ENCODE data around the gene KRTAP10-6.
"Not testable (repeated sequence)": the region's sequence is repeated elsewhere in the genome, so short reads cannot be mapped to it uniquely, and the experiment has no call there.

Gene KRTAP10-6

DNA sequence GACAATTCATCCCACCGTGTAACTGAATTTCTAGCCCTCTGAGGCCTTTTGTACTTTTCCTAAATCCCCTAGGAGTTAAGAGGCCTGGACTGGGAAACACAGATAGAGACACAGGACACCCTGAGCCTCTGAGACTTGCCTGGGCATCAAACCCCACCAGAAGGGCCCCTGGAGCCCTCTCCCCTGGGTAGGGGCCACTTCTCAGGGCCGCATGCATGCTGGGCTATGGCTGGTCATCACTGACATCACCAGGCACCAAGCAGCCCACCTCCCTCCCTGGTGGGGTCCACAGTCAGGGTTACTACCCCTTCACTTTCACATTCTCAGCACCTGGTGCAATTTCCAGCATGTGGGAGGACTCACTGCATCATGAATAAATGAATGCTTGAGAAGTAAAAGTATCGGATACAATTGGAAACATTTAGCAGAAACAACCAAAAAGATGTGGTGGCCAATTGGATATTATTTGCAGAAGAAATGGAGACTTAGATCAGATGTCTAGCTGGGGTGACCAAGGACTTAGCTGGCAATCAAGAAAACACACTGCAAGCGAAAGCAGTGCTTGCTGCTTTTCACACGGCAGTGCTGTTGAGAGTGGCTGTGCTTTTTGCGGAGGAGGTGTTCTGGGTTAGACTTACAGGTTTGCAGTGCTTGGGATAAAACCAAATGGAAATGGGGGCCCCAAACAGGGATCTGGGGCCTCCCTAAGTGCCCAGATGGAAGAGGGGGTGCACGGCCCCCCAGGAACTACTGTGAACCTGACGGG, 7.1 kb upstream of the KRTAP10-6 start:
- no peak for DNase-seq (ENCODE audit: low read depth in 2 of 2)

DNA sequence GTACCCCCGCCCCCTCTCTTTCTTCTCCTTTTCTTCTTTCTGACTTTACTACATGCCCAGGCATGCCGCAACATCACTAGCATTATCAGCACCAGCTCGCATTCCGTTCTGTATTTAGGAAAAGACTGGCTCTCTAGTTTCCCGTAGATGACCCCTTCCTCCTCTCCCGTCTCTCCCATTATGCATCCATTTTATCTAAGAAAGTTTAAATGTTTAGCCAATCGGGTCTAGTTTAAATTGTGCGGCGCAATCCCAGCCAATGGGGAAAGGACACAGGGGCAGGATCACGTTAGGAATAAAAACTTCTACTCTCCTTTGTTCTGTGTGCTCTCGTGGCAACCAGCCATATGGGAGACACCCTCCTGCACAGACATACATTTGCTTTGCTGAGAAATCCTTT, 5.8 kb upstream of the KRTAP10-6 start:
- DNase-seq (ENCODE audit: low read depth in 2 of 2), result no peak

DNA sequence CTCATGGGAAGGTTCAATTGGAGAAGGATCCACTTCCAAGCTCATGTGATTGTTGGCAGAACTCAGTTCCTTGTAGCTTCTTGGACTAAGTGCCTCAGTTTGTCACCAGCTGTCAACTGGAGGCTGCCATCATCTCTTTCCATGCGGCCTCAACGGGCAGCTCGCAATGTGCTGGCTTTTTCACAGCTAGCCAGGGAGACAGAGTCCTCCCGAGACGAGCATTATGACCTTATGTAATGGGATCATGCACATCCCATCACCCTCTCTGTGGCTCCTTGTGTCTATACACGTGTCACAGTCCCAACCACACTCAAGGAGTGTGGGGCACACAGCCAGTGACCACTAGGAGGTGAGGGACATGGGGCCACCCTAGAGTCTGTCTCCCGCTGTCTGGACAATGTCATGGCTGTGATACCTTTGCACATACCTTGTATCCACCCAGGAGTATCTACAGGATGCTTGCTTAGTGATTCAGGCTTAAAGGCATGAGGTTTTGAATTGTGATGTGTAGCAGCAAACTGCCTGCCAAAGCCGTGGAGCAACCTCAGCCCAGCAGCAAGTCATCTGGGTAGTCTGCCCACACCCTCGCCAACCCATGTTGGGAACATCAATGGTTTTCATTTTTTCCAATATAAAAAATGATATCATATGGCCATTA, 3.9 kb upstream of the KRTAP10-6 start:
- no peak for DNase-seq (ENCODE audit: low read depth in 2 of 2)

DNA sequence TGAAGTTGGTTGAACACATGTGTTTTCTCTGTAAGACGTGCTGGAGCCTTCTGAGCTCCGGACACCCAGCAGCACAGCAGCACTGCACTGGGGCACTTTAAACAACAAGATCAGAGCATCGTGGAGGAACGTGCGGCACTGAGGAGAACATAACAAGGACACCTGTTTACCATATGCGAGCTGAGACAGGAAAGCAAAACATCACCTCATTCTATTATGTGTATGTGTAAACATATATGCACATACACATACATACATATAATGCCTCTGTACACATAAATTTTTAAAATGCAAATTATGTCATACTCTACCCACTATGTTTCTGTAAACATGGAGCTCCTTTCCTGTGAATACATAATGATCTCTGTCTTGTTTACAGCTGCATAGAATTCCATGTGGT, 3.2 kb upstream of the KRTAP10-6 start:
- no peak for DNase-seq (ENCODE audit: low read depth in 2 of 2)

GRCh38 chr21:44594406-44594916, 2.2 kb upstream of the KRTAP10-6 start:
- no peak for DNase-seq (ENCODE audit: low read depth in 2 of 2)

DNA sequence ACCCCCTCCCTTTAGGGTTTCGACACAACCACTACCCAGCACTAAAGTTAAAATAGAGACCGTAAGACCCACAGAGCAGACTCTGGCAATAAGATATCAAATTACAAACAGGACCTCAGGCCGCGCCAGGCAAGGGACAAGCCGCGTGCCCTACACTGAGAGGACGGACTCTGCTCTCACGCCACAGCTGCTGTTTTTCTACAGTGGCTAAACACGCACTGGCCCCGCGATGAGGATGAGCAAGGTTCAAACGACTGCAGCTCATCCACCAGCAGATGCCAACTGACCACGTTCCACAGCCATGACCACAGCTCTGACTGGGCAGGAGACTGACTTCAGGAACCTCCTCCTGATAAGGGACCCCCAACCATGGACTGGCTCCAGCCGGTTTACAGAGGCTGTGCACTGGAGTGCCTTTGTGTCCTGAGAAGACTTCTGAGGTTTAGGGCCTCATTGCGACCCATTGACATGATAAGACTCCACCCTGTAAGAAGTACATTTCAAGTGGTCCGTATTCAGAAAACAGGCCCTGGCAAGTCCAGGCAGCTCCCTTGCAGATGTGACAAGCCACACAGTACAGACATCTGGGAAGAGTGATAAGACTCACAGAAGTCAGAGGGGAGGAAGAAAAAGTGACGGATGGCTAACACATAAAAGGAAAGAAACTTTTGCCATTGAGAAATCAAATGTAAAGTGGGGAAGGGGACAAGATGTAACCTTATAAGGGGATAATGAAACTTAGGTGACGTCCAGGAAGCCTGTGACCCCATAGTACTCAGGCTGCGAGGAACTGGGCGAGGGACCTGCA, 1.5 kb upstream of the KRTAP10-6 start:
- DNase-seq (ENCODE audit: low read depth in 2 of 2), result no peak

GRCh38 chr21:44591801-44592130, 539 bp downstream of the KRTAP10-6 start:
- not testable (repeated sequence) for DNase-seq (ENCODE audit: low read depth in 2 of 2)

GRCh38 chr21:44590897-44591800, 1.2 kb downstream of the KRTAP10-6 start:
- not testable (repeated sequence) for DNase-seq (ENCODE audit: low read depth in 2 of 2)

- DNase-seq (ENCODE audit: low read depth in 2 of 2), result no peak
Measured at GRCh38 chr21:44590311-44590721, 2.0 kb downstream of the KRTAP10-6 start.

GRCh38 chr21:44589586-44590305, 2.6 kb downstream of the KRTAP10-6 start:
- DNase-seq (ENCODE audit: low read depth in 2 of 2), result no peak

DNA sequence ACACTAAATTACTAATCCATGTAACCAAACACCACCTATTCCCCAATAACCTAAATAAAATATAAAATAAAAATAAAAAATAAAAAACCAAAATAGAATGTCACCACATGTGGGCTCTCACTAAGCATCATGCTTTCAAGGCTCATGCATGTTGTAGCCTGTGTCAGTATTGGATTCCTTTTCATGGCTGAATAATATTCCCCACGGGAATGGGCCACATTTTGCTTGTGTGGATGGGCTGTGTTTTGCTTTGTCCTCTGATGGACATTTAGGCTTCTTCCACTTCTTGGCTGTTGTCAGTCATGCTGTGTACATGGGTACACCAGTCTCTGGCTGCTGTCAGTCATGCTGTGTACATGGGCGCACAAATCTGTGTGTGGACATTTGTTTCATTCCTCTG, 3.2 kb downstream of the KRTAP10-6 start:
- no peak for DNase-seq (ENCODE audit: low read depth in 2 of 2)

DNA sequence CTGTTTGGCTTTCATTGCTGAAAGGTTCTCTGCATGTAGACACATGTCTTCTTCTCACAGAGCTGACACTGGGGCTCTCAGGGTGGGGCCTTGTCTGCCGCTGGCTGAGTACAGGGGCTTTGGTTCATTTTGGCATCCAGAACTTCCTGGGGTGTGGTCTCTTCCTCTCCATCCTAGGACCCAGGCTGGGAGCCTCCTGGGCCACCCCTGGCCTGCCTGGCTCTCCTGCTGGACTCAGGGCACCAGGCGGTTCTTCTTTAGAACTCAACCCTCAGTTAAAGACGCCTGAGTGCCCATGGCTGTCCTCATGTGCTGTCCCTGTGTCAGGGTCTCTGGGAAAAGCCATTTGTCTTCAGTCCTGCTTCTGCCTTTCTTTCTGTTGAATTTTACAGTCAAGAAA, 6.4 kb downstream of the KRTAP10-6 start:
- DNase-seq (ENCODE audit: low read depth in 2 of 2), result no peak

GRCh38 chr21:44583800-44584147, 8.5 kb downstream of the KRTAP10-6 start:
- peak in 1 of 2 donors; percentile 5 for DNase-seq (ENCODE audit: low read depth in 2 of 2)

GRCh38 chr21:44583089-44583799, 9.1 kb downstream of the KRTAP10-6 start:
- no peak for DNase-seq (ENCODE audit: low read depth in 2 of 2)

GRCh38 chr21:44582055-44582454, 10.2 kb downstream of the KRTAP10-6 start:
- DNase-seq (ENCODE audit: low read depth in 2 of 2), result no peak

- no peak for DNase-seq (ENCODE audit: low read depth in 2 of 2)
Measured at GRCh38 chr21:44581158-44581557, 11.1 kb downstream of the KRTAP10-6 start.

GRCh38 chr21:44580231-44580821, 12.0 kb downstream of the KRTAP10-6 start, which contains the start of gene KRTAP10-5:
Gene KRTAP10-5, minus strand, starts transcription at chr21:44580604. Its CDS starts 26 bp downstream, at chr21:44580578.
- DNase-seq (ENCODE audit: low read depth in 2 of 2), result not testable (repeated sequence)

GRCh38 chr21:44579833-44580144, 12.5 kb downstream of the KRTAP10-6 start:
- DNase-seq (ENCODE audit: low read depth in 2 of 2), result no peak

- no peak for DNase-seq (ENCODE audit: low read depth in 2 of 2)
Measured at GRCh38 chr21:44579056-44579832, 13.1 kb downstream of the KRTAP10-6 start.

Measured in stimulated activated CD8-positive, alpha-beta memory T cell treated with anti-CD3 and anti-CD28 coated beads, Interleukin-7, amount 100 ng/mL, for 4 hours (primary cell).